HG03342 (cell line): ENCODE results near the gene EIF3M.
"Not testable (repeated sequence)": the region's sequence is repeated elsewhere in the genome, so short reads cannot be mapped to it uniquely, and the experiment has no call there.

Source experiments
- ATAC-seq: cut with Tn5 transposase; IDR thresholded peaks from one replicate; pipeline ENCODE4 v1.9.1; 2021; ENCODE audit warnings: mild to moderate bottlenecking, moderate library complexity; ENCODE audit not compliant: unreplicated experiment

Gene EIF3M

GRCh38 chr11:32594272-32594671 is 10.6 kb downstream of the EIF3M start:
- ATAC-seq: no peak

- not testable (repeated sequence) for ATAC-seq
These were observed 12.5 kb downstream of the EIF3M start for GRCh38 chr11:32596114-32596513.

GRCh38 chr11:32597921-32598320 is 14.3 kb downstream of the EIF3M start:
- no peak for ATAC-seq

GRCh38 chr11:32602657-32603415 is 19.2 kb downstream of the EIF3M start:
- no peak for ATAC-seq

- no peak for ATAC-seq
These were observed 22.6 kb downstream of the EIF3M start for GRCh38 chr11:32606220-32606619.

- not testable (repeated sequence) for ATAC-seq
These were observed 25.2 kb downstream of the EIF3M start for GRCh38 chr11:32608826-32609225.

- no peak for ATAC-seq
These were observed 27.2 kb downstream of the EIF3M start for GRCh38 chr11:32610797-32611352.

- no peak for ATAC-seq
These were observed 30.0 kb downstream of the EIF3M start for GRCh38 chr11:32613500-32614151.

GRCh38 chr11:32615422-32615821 is 31.8 kb downstream of the EIF3M start:
- no peak for ATAC-seq

- ATAC-seq: no peak
These were observed 33.3 kb downstream of the EIF3M start for GRCh38 chr11:32616903-32617302.

- ATAC-seq: no peak
These were observed 47.2 kb downstream of the EIF3M start for GRCh38 chr11:32630844-32631243.

- no peak for ATAC-seq
These were observed 52.2 kb downstream of the EIF3M start for GRCh38 chr11:32635819-32636218.

- ATAC-seq: no peak
These were observed 57.7 kb downstream of the EIF3M start for GRCh38 chr11:32641361-32641760.

GRCh38 chr11:32643526-32643925 is 59.9 kb downstream of the EIF3M start:
- ATAC-seq: no peak
